GM12878 (cell line): ENCODE measurements around the gene PRRG1. TPM values are rescaled to one million over a fixed set of nuclear protein-coding genes. Genes with fewer than 3 reads are reported as not detected.
A peak's percentile ranks its signal among the peaks of the same experiment; 100 is the strongest.
"Not testable (repeated sequence)": the region's sequence is repeated elsewhere in the genome, so short reads cannot be mapped to it uniquely, and the experiment has no call there.

Source experiments
- ATAC-seq: fragments of 200-7000 bp; cut with Tn5 transposase; 3 replicates; pipeline ENCODE4 v1.9.1; 2020; ENCODE audit warnings: mild to moderate bottlenecking, moderate library complexity
- BruUV-seq: library from RNA; stranded (reverse); fragments of 400-500 nt; replicated peaks from 2 replicates; lab custom pipeline; 2021; lab: Mats Ljungman, UMichigan
- CTCF ChIA-PET: fragments of 300-600 bp; sonication (Branson Sonifier 250); formaldehyde crosslinking; extraction: SDS; loops from one replicate; lab custom pipeline; 2021; ENCODE audit warnings: inconsistent platforms; lab: Yijun Ruan, JAX
- POLR2A ChIA-PET: fragments of 350-600 bp; formaldehyde crosslinking; extraction: SDS; loops from one replicate; lab custom pipeline; 2021; ENCODE audit warnings: inconsistent platforms; lab: Charles Lee
- RAD21 ChIA-PET: fragments of 300-600 bp; sonication (Branson Sonifier 250); formaldehyde crosslinking; loops from one replicate; lab custom pipeline; 2023; ENCODE audit warnings: antibody characterized with exemption; ENCODE audit not compliant: unreplicated experiment; lab: Charles Lee
- SMC1A ChIA-PET: fragments of 300-600 bp; sonication (Branson Sonifier 250); formaldehyde crosslinking; loops from one replicate; lab custom pipeline; 2023; ENCODE audit not compliant: unreplicated experiment, uncharacterized antibody; lab: Charles Lee
- DNase-seq: peaks from one replicate; pipeline ENCODE4 v3.0.0-alpha.2; 2011; ENCODE audit warnings: low read depth, low spot score
- FAIRE-seq: peaks from 3 replicates; lab custom pipeline; 2011; peaks lifted over from hg19 to GRCh38; lab: Jason Lieb, UNC
- H2AFZ ChIP-seq: 2 replicates; pipeline ENCODE4 v1.6.0; 2011; ENCODE audit warnings: low read depth, low read length, control low read depth; ENCODE audit not compliant: control insufficient read depth
- H3K27ac ChIP-seq: 2 replicates; pipeline ENCODE4 v1.5.1; 2011; ENCODE audit warnings: control low read depth; ENCODE audit not compliant: control insufficient read depth, insufficient read depth
- H3K27me3 ChIP-seq, 2 experiments: replicated peaks in 1 of 2; 2 replicates each; pipeline versions ENCODE4 v1.6.0 to v1.6.1; 2011; ENCODE audit warnings: low read length in 1 of 2; ENCODE audit not compliant: control insufficient read depth in 2 of 2, insufficient read depth in 2 of 2
- H3K36me3 ChIP-seq, 2 experiments: 2 replicates each; pipeline ENCODE4 v1.5.1; 2011; ENCODE audit warnings: low read length in 1 of 2; ENCODE audit not compliant: control insufficient read depth in 2 of 2, insufficient read depth in 2 of 2
- H3K4me1 ChIP-seq: 2 replicates; pipeline ENCODE4 v1.6.1; 2011; ENCODE audit warnings: mild to moderate bottlenecking, low read length, moderate library complexity, mixed read lengths; ENCODE audit not compliant: control insufficient read depth, insufficient read depth
- H3K4me2 ChIP-seq: 2 replicates; pipeline ENCODE4 v1.6.0; 2011; ENCODE audit warnings: control low read depth; ENCODE audit not compliant: control insufficient read depth, insufficient read depth
- H3K4me3 ChIP-seq: fragments of 200-600 bp; sonication (generic); 2 replicates; pipeline ENCODE4 v1.5.1; 2016
- H3K79me2 ChIP-seq: 2 replicates; pipeline ENCODE4 v1.6.0; 2011; ENCODE audit warnings: low read length; ENCODE audit not compliant: control insufficient read depth, insufficient read depth
- H3K9ac ChIP-seq: 2 replicates; pipeline ENCODE4 v1.8.0; 2011; ENCODE audit warnings: low read length, control low read depth, mixed read lengths; ENCODE audit not compliant: control insufficient read depth, insufficient read depth
- H3K9me3 ChIP-seq: replicated peaks from 3 replicates; pipeline ENCODE4 v1.5.1; 2011; ENCODE audit warnings: mild to moderate bottlenecking, low read length; ENCODE audit not compliant: control insufficient read depth, insufficient read depth
- H4K20me1 ChIP-seq: 2 replicates; pipeline ENCODE4 v1.6.0; 2011; ENCODE audit not compliant: control insufficient read depth, insufficient read depth
- CTCF ChIP-seq, 3 experiments: IDR thresholded peaks in 2 of 3; conservative IDR thresholded peaks in 1 of 3; 2 replicates each; pipeline ENCODE4 v1.5.1; 2011; ENCODE audit warnings: low read depth in 3 of 3, low read length in 3 of 3, mild to moderate bottlenecking in 3 of 3, control low read depth in 2 of 3, moderate library complexity in 2 of 3, inconsistent platforms in 1 of 3, mixed read lengths in 1 of 3; ENCODE audit not compliant: control insufficient read depth in 2 of 3, insufficient read depth in 1 of 3; ENCODE audit errors: extremely low read depth in 1 of 3
- MYB ChIP-seq: fragments of 150-350 bp; IDR thresholded peaks from 2 replicates; pipeline ENCODE4 v1.6.1; 2014; ENCODE audit warnings: mild to moderate bottlenecking, low read depth, low read length, borderline replicate concordance
- NFXL1 ChIP-seq: fragments of 450-650 bp; IDR thresholded peaks from 2 replicates; pipeline ENCODE4 v1.6.1; 2017; ENCODE audit warnings: antibody characterized with exemption, mild to moderate bottlenecking, borderline replicate concordance
- RAD21 ChIP-seq: IDR thresholded peaks from 2 replicates; pipeline ENCODE4 v1.6.1; 2011; ENCODE audit warnings: mild to moderate bottlenecking, low read depth, low read length, moderate library complexity; ENCODE audit not compliant: insufficient read depth
- STAT3 ChIP-seq: IDR thresholded peaks from 2 replicates; pipeline ENCODE4 v1.6.1; 2011; ENCODE audit warnings: low read depth, low read length, improper control_type of control experiment
- ZNF217 ChIP-seq: fragments of 450-650 bp; IDR thresholded peaks from 2 replicates; pipeline ENCODE4 v1.6.1; 2017; ENCODE audit warnings: antibody characterized with exemption, mild to moderate bottlenecking
- WGBS: methylation state at CpG from one replicate; pipeline ENCODE4 v1.1.6; 2016; ENCODE audit warnings: low lambda C conversion rate; ENCODE audit not compliant: insufficient replicate concordance, insufficient coverage; ENCODE audit errors: missing lambda C conversion rate; 5-methylcytosine and 5-hydroxymethylcytosine counted together
- in situ Hi-C: fragments of 300-500 bp; cut with MboI; formaldehyde crosslinking; loops from 9 replicates; pipeline ENCODE4 v1.14.3; 2018; ENCODE audit warnings: mixed read lengths
- intact Hi-C: fragments of 100-400 bp; cut with micrococcal nuclease; formaldehyde crosslinking; loops from one replicate; pipeline ENCODE4 v1.14.2; 2022; ENCODE audit not compliant: unreplicated experiment
- polyA plus RNA-seq, 11 experiments: library from polyadenylated mRNA; depleted of rRNA in 4 of 11; unstranded in 6 of 11; stranded (reverse) in 5 of 11; fragments of >200 nt; fragmentation: Nextera tagmentation in 4 of 11; fragmentation: Illumina TruSeq in 1 of 11; extraction: Ambion mirVana in 4 of 11; extraction: Trizol in 1 of 11; gene quantifications; 1 replicate in 1 of 11; 2 replicates in 10 of 11; pipeline versions ENCODE4 v1.2.1 to v1.2.3, GENCODE V29; 2011 to 2016; ENCODE audit warnings: inconsistent platforms in 2 of 11, missing spikeins in 2 of 11, low read depth in 1 of 11
- total RNA-seq, 4 experiments: library from RNA; depleted of rRNA in 3 of 4; stranded (reverse); fragments of >200 nt in 3 of 4; fragmentation: Illumina TruSeq in 1 of 4; extraction: Trizol in 1 of 4; gene quantifications; 2 replicates each; pipeline versions ENCODE4 v1.2.1 to v1.2.3, GENCODE V29; 2013 to 2021

The PRRG1 gene
- total and polyA plus RNA-seq, 10 of the 15 experiments (the other 5 are each of a cell fraction or from before 2014, with no cell fraction given), result not detected

- TF ChIP-seq STAT3, result no peak
- TF ChIP-seq NFXL1, result no peak
- no peak for TF ChIP-seq ZNF217
- no peak for TF ChIP-seq MYB
Measured at GRCh38 chrX:37491686-37492085, 142.5 kb downstream of the PRRG1 start (continued).

- POLR2A ChIA-PET, result not testable (repeated sequence)
- RAD21 ChIA-PET, result interaction anchor here (0.9 kb wide), 1 partner anchor 329 kb away, joined by 3 read pairs; no protein-coding TSS in a partner anchor
- TF ChIP-seq CTCF (IDR thresholded peaks at IDR 0.05 in 2 of 3, conservative IDR thresholded peaks at IDR 0.05 in 1 of 3; ENCODE audit: control insufficient read depth in 2 of 3, extremely low read depth in 1 of 3, insufficient read depth in 1 of 3, low read depth in 3 of 3, low read length in 3 of 3) (peak; percentile 9 to 32 (median 14); a peak in 3 of 6 replicates), RAD21 (peak; percentile 15; the same call in 1 of the 2 replicates)
- TF ChIP-seq, all 136 proteins: peak for 2; not testable (repeated sequence) for 134
- ATAC-seq (peak; percentile 65), FAIRE-seq (peak; percentile 82)
- H2AFZ ChIP-seq, H4K20me1 ChIP-seq, BruUV-seq, DNase-seq, intact Hi-C loops, H3K4me2 ChIP-seq, H3K4me3 ChIP-seq, H3K79me2 ChIP-seq, H3K9ac ChIP-seq, H3K36me3 ChIP-seq, H3K27ac ChIP-seq, H3K9me3 ChIP-seq, H3K4me1 ChIP-seq, H3K27me3 ChIP-seq: not testable (repeated sequence)
- in situ Hi-C loops, result loop anchor here (25.0 kb wide), 1 partner anchor 342 kb away; the partner anchor contains the start of gene DYNLT3
- CTCF ChIA-PET, result interaction anchor here (1.2 kb wide), 1 partner anchor 329 kb away, joined by 7 read pairs; no protein-coding TSS in a partner anchor
- 0% methylated on average over 2 of the region's 2 CpGs for whole genome bisulfite sequencing
- SMC1A ChIA-PET, result interaction anchor here (1.1 kb wide), 1 partner anchor 329 kb away, joined by 3 read pairs; no protein-coding TSS in a partner anchor
Measured at GRCh38 chrX:37495760-37496159, 146.6 kb downstream of the PRRG1 start.

- H3K9me3 ChIP-seq, ATAC-seq, FAIRE-seq, RAD21 ChIA-PET, H3K4me3 ChIP-seq, CTCF ChIA-PET, H3K79me2 ChIP-seq, DNase-seq, BruUV-seq, H3K4me1 ChIP-seq, H4K20me1 ChIP-seq, H3K27ac ChIP-seq, POLR2A ChIA-PET, H3K27me3 ChIP-seq, H2AFZ ChIP-seq, H3K9ac ChIP-seq, H3K4me2 ChIP-seq, H3K36me3 ChIP-seq, intact Hi-C loops: not testable (repeated sequence)
- in situ Hi-C loops, result loop anchor here (25.0 kb wide), 1 partner anchor 340 kb away; the partner anchor contains the start of gene DYNLT3
- SMC1A ChIA-PET, result interaction anchor here (0.7 kb wide), 1 partner anchor 714 kb away, joined by 3 read pairs; no protein-coding TSS in a partner anchor
- WGBS, result 0% methylated on average over 1 of the region's 1 CpG
Measured at GRCh38 chrX:37497126-37497525, 148.0 kb downstream of the PRRG1 start.

GRCh38 chrX:37498323-37498722 lies 149.2 kb downstream of the PRRG1 start:
- FAIRE-seq, CTCF ChIA-PET, H3K27me3 ChIP-seq, BruUV-seq, DNase-seq, H3K79me2 ChIP-seq, H3K9me3 ChIP-seq, RAD21 ChIA-PET, H3K9ac ChIP-seq, H2AFZ ChIP-seq, H3K4me3 ChIP-seq, H3K36me3 ChIP-seq, SMC1A ChIA-PET, intact Hi-C loops, H3K4me1 ChIP-seq, H4K20me1 ChIP-seq, H3K4me2 ChIP-seq, H3K27ac ChIP-seq, POLR2A ChIA-PET, ATAC-seq: not testable (repeated sequence)
- in situ Hi-C loops, result loop anchor here (25.0 kb wide), 1 partner anchor 339 kb away; the partner anchor contains the start of gene DYNLT3
